HepG2 (cell line): ENCODE data around the gene ZNF683. TPM values are rescaled to one million over a fixed set of nuclear protein-coding genes. Genes with fewer than 3 reads are reported as not detected.

Experiments used
- CBFB ChIP-seq: sonication (generic); formaldehyde crosslinking; IDR thresholded peaks from 2 replicates; pipeline ENCODE4 v1.4.0; 2020; ENCODE audit warnings: missing genetic modification reagents
- GATA4 ChIP-seq: sonication (generic); IDR thresholded peaks from 2 replicates; pipeline ENCODE4 v1.6.1; 2016; ENCODE audit warnings: antibody characterized with exemption, low read depth, borderline replicate concordance
- HHEX ChIP-seq: IDR thresholded peaks from 2 replicates; pipeline ENCODE4 v1.6.1; 2016; ENCODE audit warnings: control low read depth
- HOXD1 ChIP-seq: sonication (generic); formaldehyde crosslinking; IDR thresholded peaks from 2 replicates; pipeline ENCODE4 v1.5.0; 2020; ENCODE audit warnings: missing genetic modification reagents
- IKZF4 ChIP-seq: sonication (generic); formaldehyde crosslinking; IDR thresholded peaks from 2 replicates; pipeline ENCODE4 v1.5.1; 2020; ENCODE audit warnings: borderline replicate concordance, mild to moderate bottlenecking, low read depth, missing genetic modification reagents; ENCODE audit errors: not compliant biosample characterization
- KMT2B ChIP-seq: IDR thresholded peaks from 2 replicates; pipeline ENCODE4 v1.6.1; 2016; ENCODE audit warnings: missing genetic modification reagents, missing compliant biosample characterization
- MED8 ChIP-seq: sonication (generic); formaldehyde crosslinking; IDR thresholded peaks from 2 replicates; pipeline ENCODE4 v1.8.1; 2023; ENCODE audit warnings: mild to moderate bottlenecking, missing genetic modification reagents; ENCODE audit not compliant: insufficient replicate concordance
- RARG ChIP-seq: sonication (generic); formaldehyde crosslinking; IDR thresholded peaks from 2 replicates; pipeline ENCODE4 v1.4.0; 2020; ENCODE audit warnings: low read depth, mild to moderate bottlenecking, missing genetic modification reagents
- TCF7 ChIP-seq: sonication (generic); IDR thresholded peaks from 2 replicates; pipeline ENCODE4 v1.6.1; 2016; ENCODE audit warnings: antibody characterized with exemption, low read depth
- ZBTB42 ChIP-seq: sonication (generic); formaldehyde crosslinking; IDR thresholded peaks from 2 replicates; pipeline ENCODE4 v1.5.0; 2020; ENCODE audit warnings: mild to moderate bottlenecking, missing genetic modification reagents
- ZC3H13 ChIP-seq: sonication (generic); formaldehyde crosslinking; IDR thresholded peaks from 2 replicates; pipeline ENCODE4 v1.8.1; 2023; ENCODE audit warnings: mild to moderate bottlenecking, missing genetic modification reagents, moderate library complexity
- ZFAT ChIP-seq: sonication (generic); formaldehyde crosslinking; conservative IDR thresholded peaks from 2 replicates; pipeline ENCODE4 v1.8.1; 2023; ENCODE audit warnings: missing genetic modification reagents, inconsistent platforms
- ZFP36 ChIP-seq: fragments of 150-350 bp; IDR thresholded peaks from 2 replicates; pipeline ENCODE4 v1.6.1; 2018; ENCODE audit warnings: borderline replicate concordance, low read length, low read depth; ENCODE audit not compliant: partially characterized antibody
- ZNF235 ChIP-seq: sonication (generic); formaldehyde crosslinking; IDR thresholded peaks from 2 replicates; pipeline ENCODE4 v1.8.1; 2023; ENCODE audit warnings: mild to moderate bottlenecking, missing genetic modification reagents, borderline replicate concordance
- ZNF790 ChIP-seq: sonication (generic); formaldehyde crosslinking; IDR thresholded peaks from 2 replicates; pipeline ENCODE4 v1.8.0; 2022; ENCODE audit warnings: missing genetic modification reagents, mild to moderate bottlenecking, borderline replicate concordance
- polyA plus RNA-seq, 8 experiments: library from polyadenylated mRNA; depleted of rRNA in 3 of 8; stranded (reverse) in 7 of 8; unstranded in 1 of 8; fragments of >200 nt; fragmentation: Illumina TruSeq in 4 of 8; extraction: Trizol in 4 of 8; gene quantifications; 2 replicates each; pipeline versions ENCODE4 v1.2.1 to v1.2.3, GENCODE V29; 2011 to 2016; ENCODE audit warnings: low read depth in 4 of 8, missing spikeins in 1 of 8, mixed read lengths in 1 of 8; ENCODE audit not compliant: insufficient read depth in 1 of 8
- total RNA-seq, 5 experiments: library from RNA; depleted of rRNA; stranded (reverse); fragments of >200 nt; fragmentation: Illumina TruSeq; extraction: Trizol; gene quantifications; 2 replicates each; pipeline ENCODE4 v1.2.3, GENCODE V29; 2016; ENCODE audit warnings: low read depth in 1 of 5
- TF ChIP-seq, protein P1 (sequence below): sonication (generic); formaldehyde crosslinking; IDR thresholded peaks from 2 replicates; pipeline ENCODE4 v1.8.0; 2022; ENCODE audit warnings: mild to moderate bottlenecking, missing genetic modification reagents, moderate library complexity
- TF ChIP-seq, protein P2 (sequence below): sonication (generic); formaldehyde crosslinking; IDR thresholded peaks from 2 replicates; pipeline ENCODE4 v1.5.0; 2020; ENCODE audit warnings: missing genetic modification reagents
- TF ChIP-seq, protein P3 (sequence below): sonication (generic); formaldehyde crosslinking; IDR thresholded peaks from 2 replicates; pipeline ENCODE4 v1.4.0; 2020; ENCODE audit warnings: missing genetic modification reagents
- TF ChIP-seq, protein P4 (sequence below): sonication (generic); formaldehyde crosslinking; IDR thresholded peaks from 2 replicates; pipeline ENCODE4 v1.4.0; 2020; ENCODE audit warnings: missing genetic modification reagents
- TF ChIP-seq, protein P5 (sequence below): sonication (generic); formaldehyde crosslinking; IDR thresholded peaks from 2 replicates; pipeline ENCODE4 v1.5.0; 2020; ENCODE audit warnings: missing genetic modification reagents
- TF ChIP-seq, protein P6 (sequence below): IDR thresholded peaks from 2 replicates; pipeline ENCODE4 v1.6.1; 2016; ENCODE audit warnings: missing genetic modification reagents, missing compliant biosample characterization
- TF ChIP-seq, protein P7 (sequence below): sonication (generic); formaldehyde crosslinking; IDR thresholded peaks from 2 replicates; pipeline ENCODE4 v1.4.0; 2020; ENCODE audit warnings: mild to moderate bottlenecking, missing genetic modification reagents

Gene ZNF683
- total and polyA plus RNA-seq, 2 of the 13 experiments (the other 11 are each of a cell fraction or from before 2014, with no cell fraction given) = not detected

DNA sequence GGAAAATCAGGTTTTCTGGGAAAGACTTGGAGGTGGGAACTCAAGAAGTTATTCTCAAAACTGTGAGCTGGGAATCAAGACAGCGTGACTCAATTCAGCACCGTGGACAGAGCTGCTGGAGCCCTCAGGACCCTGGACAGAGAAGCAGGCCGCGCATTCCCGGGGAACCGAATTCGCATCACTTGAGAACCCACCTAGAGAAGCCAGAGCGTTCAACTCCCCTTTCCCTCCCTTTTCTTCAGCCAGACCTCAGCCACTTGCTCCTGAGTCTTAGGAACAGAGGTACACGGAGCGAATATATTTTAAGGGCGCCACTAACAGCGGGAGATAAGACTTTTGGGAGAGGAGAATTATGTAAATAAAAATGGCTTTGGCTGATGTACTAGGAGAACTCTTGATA is 36.1 kb upstream of the ZNF683 start (continued):
- TF ChIP-seq, protein P1, sequence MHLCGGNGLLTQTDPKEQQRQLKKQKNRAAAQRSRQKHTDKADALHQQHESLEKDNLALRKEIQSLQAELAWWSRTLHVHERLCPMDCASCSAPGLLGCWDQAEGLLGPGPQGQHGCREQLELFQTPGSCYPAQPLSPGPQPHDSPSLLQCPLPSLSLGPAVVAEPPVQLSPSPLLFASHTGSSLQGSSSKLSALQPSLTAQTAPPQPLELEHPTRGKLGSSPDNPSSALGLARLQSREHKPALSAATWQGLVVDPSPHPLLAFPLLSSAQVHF = peak; percentile 100
- TF ChIP-seq KMT2B (CRISPR knock-in tag) (peak; percentile 99), HOXD1 (CRISPR knock-in tag) (peak; percentile 100), MED8 (CRISPR knock-in tag) (peak; percentile 70), ZFP36 (no peak), ZC3H13 (CRISPR knock-in tag) (peak; percentile 99), RARG (peak; percentile 100), CBFB (peak; percentile 98), IKZF4 (peak; percentile 100), HHEX (CRISPR knock-in tag) (peak; percentile 92), GATA4 (no peak), ZFAT (CRISPR knock-in tag) (peak; percentile 98), ZBTB42 (CRISPR knock-in tag) (peak; percentile 99), ZNF790 (CRISPR knock-in tag) (peak; percentile 100), TCF7 (no peak), ZNF235 (CRISPR knock-in tag) (peak; percentile 100)
- TF ChIP-seq, protein P2, sequence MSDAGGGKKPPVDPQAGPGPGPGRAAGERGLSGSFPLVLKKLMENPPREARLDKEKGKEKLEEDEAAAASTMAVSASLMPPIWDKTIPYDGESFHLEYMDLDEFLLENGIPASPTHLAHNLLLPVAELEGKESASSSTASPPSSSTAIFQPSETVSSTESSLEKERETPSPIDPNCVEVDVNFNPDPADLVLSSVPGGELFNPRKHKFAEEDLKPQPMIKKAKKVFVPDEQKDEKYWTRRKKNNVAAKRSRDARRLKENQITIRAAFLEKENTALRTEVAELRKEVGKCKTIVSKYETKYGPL = peak; percentile 100
- TF ChIP-seq, protein P3, sequence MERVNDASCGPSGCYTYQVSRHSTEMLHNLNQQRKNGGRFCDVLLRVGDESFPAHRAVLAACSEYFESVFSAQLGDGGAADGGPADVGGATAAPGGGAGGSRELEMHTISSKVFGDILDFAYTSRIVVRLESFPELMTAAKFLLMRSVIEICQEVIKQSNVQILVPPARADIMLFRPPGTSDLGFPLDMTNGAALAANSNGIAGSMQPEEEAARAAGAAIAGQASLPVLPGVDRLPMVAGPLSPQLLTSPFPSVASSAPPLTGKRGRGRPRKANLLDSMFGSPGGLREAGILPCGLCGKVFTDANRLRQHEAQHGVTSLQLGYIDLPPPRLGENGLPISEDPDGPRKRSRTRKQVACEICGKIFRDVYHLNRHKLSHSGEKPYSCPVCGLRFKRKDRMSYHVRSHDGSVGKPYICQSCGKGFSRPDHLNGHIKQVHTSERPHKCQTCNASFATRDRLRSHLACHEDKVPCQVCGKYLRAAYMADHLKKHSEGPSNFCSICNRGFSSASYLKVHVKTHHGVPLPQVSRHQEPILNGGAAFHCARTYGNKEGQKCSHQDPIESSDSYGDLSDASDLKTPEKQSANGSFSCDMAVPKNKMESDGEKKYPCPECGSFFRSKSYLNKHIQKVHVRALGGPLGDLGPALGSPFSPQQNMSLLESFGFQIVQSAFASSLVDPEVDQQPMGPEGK (CRISPR knock-in tag) = peak; percentile 97
- TF ChIP-seq, protein P4, sequence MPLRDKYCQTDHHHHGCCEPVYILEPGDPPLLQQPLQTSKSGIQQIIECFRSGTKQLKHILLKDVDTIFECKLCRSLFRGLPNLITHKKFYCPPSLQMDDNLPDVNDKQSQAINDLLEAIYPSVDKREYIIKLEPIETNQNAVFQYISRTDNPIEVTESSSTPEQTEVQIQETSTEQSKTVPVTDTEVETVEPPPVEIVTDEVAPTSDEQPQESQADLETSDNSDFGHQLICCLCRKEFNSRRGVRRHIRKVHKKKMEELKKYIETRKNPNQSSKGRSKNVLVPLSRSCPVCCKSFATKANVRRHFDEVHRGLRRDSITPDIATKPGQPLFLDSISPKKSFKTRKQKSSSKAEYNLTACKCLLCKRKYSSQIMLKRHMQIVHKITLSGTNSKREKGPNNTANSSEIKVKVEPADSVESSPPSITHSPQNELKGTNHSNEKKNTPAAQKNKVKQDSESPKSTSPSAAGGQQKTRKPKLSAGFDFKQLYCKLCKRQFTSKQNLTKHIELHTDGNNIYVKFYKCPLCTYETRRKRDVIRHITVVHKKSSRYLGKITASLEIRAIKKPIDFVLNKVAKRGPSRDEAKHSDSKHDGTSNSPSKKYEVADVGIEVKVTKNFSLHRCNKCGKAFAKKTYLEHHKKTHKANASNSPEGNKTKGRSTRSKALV (CRISPR knock-in tag) = peak; percentile 100
- TF ChIP-seq, protein P5, sequence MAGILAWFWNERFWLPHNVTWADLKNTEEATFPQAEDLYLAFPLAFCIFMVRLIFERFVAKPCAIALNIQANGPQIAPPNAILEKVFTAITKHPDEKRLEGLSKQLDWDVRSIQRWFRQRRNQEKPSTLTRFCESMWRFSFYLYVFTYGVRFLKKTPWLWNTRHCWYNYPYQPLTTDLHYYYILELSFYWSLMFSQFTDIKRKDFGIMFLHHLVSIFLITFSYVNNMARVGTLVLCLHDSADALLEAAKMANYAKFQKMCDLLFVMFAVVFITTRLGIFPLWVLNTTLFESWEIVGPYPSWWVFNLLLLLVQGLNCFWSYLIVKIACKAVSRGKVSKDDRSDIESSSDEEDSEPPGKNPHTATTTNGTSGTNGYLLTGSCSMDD (CRISPR knock-in tag) = peak; percentile 100
- TF ChIP-seq, protein P6, sequence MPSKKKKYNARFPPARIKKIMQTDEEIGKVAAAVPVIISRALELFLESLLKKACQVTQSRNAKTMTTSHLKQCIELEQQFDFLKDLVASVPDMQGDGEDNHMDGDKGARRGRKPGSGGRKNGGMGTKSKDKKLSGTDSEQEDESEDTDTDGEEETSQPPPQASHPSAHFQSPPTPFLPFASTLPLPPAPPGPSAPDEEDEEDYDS (CRISPR knock-in tag) = peak; percentile 93
- TF ChIP-seq, protein P7, sequence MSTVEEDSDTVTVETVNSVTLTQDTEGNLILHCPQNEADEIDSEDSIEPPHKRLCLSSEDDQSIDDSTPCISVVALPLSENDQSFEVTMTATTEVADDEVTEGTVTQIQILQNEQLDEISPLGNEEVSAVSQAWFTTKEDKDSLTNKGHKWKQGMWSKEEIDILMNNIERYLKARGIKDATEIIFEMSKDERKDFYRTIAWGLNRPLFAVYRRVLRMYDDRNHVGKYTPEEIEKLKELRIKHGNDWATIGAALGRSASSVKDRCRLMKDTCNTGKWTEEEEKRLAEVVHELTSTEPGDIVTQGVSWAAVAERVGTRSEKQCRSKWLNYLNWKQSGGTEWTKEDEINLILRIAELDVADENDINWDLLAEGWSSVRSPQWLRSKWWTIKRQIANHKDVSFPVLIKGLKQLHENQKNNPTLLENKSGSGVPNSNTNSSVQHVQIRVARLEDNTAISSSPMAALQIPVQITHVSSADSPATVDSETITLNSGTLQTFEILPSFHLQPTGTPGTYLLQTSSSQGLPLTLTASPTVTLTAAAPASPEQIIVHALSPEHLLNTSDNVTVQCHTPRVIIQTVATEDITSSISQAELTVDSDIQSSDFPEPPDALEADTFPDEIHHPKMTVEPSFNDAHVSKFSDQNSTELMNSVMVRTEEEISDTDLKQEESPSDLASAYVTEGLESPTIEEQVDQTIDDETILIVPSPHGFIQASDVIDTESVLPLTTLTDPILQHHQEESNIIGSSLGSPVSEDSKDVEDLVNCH (CRISPR knock-in tag) = peak; percentile 98
